ENCODE results near the gene VIT. TPM values are rescaled to one million over a fixed set of nuclear protein-coding genes. Genes with fewer than 3 reads are reported as not detected.

VIT gene
- polyA plus RNA-seq, 1 of the 3 experiments (the other 2 are of a cell fraction), result not detected

- WGBS (ENCODE audit: low lambda C conversion rate), result 12% methylated on average over 2 of the region's 2 CpGs
- Histone ChIP-seq H2AFZ (ENCODE audit: low read depth) (no peak overlapping the region), H3K9ac (no peak overlapping the region), H3K27ac (ENCODE audit: low read depth in 2 of 2, low read length in 1 of 2) (no peak overlapping the region), H3K4me1 (ENCODE audit: control insufficient read depth in 1 of 2, insufficient read depth in 2 of 2, low read depth in 1 of 2, low read length in 1 of 2) (no peaks in the 10 kb centered on the region), H3K4me2 (no peak overlapping the region), H3K4me3 (ENCODE audit: low read depth in 2 of 2, low read length in 1 of 2) (no peak overlapping the region), H3K36me3 (replicated peaks in 1 of 2; ENCODE audit: control insufficient read depth in 1 of 2, insufficient read depth in 2 of 2, low read length in 1 of 2) (no peaks in the 10 kb centered on the region), H3K9me3 (no peaks in the 10 kb centered on the region), H4K20me1 (ENCODE audit: insufficient read depth) (no peaks in the 10 kb centered on the region), H3F3A (replicated peaks; ENCODE audit: insufficient read depth) (no peaks in the 10 kb centered on the region), H3K79me2 (ENCODE audit: insufficient read depth) (no peaks in the 10 kb centered on the region), H3K9me2 (no peaks in the 10 kb centered on the region), H3K27me3 (ENCODE audit: insufficient read depth) (no peaks in the 10 kb centered on the region; the same call in 1 of the 2 replicates)
- DNase-seq, result no peak
- no peak for TF ChIP-seq SIN3A (IDR thresholded peaks at IDR 0.05; ENCODE audit: borderline replicate concordance, low read depth, low read length)
- no peak for TF ChIP-seq NRF1 (IDR thresholded peaks at IDR 0.05; ENCODE audit: low read depth, low read length)
- no peak for TF ChIP-seq NFIC (IDR thresholded peaks at IDR 0.05; ENCODE audit: borderline replicate concordance)
- TF ChIP-seq GABPA (IDR thresholded peaks at IDR 0.05; ENCODE audit: low read depth), result no peak
- TF ChIP-seq PBX3 (IDR thresholded peaks at IDR 0.05), result no peak
- TF ChIP-seq ZBTB33 (IDR thresholded peaks at IDR 0.05; ENCODE audit: borderline replicate concordance, low read depth), result no peak
- no peak for TF ChIP-seq RXRA (IDR thresholded peaks at IDR 0.05; ENCODE audit: borderline replicate concordance, low read depth)
- TF ChIP-seq YY1 (IDR thresholded peaks at IDR 0.05; ENCODE audit: low read depth), result no peak
- TF ChIP-seq POLR2AphosphoS5 (IDR thresholded peaks at IDR 0.05; ENCODE audit: low read depth, low read length), result no peak
- no peak for TF ChIP-seq MEF2A (IDR thresholded peaks at IDR 0.05; ENCODE audit: borderline replicate concordance, low read depth)
- CTCF ChIA-PET, result interaction anchor here (2.2 to 11.8 kb wide), 5 partner anchors 7 to 142 kb away, joined by 8 to 218 read pairs (median 67); no protein-coding TSS in a partner anchor
- POLR2A ChIA-PET, result no interaction called here
Measured at GRCh38 chr2:36777272-36777671, 80.8 kb downstream of the VIT start.

- no peak overlapping the region for H3K4me3 ChIP-seq (ENCODE audit: low read depth in 2 of 2, low read length in 1 of 2)
- CTCF ChIA-PET, result interaction anchor here (0.7 to 11.8 kb wide), 7 partner anchors 7 to 141 kb away, joined by 3 to 218 read pairs (median 16); no protein-coding TSS in a partner anchor
Measured at GRCh38 chr2:36777788-36778187, 81.3 kb downstream of the VIT start.

More at GRCh38 chr2:36777788-36778187, 81.3 kb downstream of the VIT start:
- Histone ChIP-seq H3K4me1 (ENCODE audit: control insufficient read depth in 1 of 2, insufficient read depth in 2 of 2, low read depth in 1 of 2, low read length in 1 of 2) (no peaks in the 10 kb centered on the region), H3K27me3 (ENCODE audit: insufficient read depth) (no peaks in the 10 kb centered on the region; the same call in 1 of the 2 replicates), H3K9me2 (no peaks in the 10 kb centered on the region), H2AFZ (ENCODE audit: low read depth) (no peak overlapping the region), H3K9me3 (no peaks in the 10 kb centered on the region), H3K27ac (ENCODE audit: low read depth in 2 of 2, low read length in 1 of 2) (no peak overlapping the region), H3K79me2 (ENCODE audit: insufficient read depth) (no peaks in the 10 kb centered on the region), H4K20me1 (ENCODE audit: insufficient read depth) (no peaks in the 10 kb centered on the region), H3K9ac (no peak overlapping the region), H3F3A (replicated peaks; ENCODE audit: insufficient read depth) (no peaks in the 10 kb centered on the region), H3K36me3 (replicated peaks in 1 of 2; ENCODE audit: control insufficient read depth in 1 of 2, insufficient read depth in 2 of 2, low read length in 1 of 2) (no peaks in the 10 kb centered on the region), H3K4me2 (no peak overlapping the region)
- no peak for DNase-seq
- POLR2A ChIA-PET, result no interaction called here
- TF ChIP-seq MEF2A (IDR thresholded peaks at IDR 0.05; ENCODE audit: borderline replicate concordance, low read depth) (no peak), RXRA (IDR thresholded peaks at IDR 0.05; ENCODE audit: borderline replicate concordance, low read depth) (no peak), CHD2 (IDR thresholded peaks at IDR 0.05; ENCODE audit: low read length, partially characterized antibody) (no peak)
- 56% methylated on average over 5 of the region's 5 CpGs for WGBS (ENCODE audit: low lambda C conversion rate)

All from SK-N-SH (cell line).